ENCODE measurements around the gene RALGDS. TPM values are rescaled to one million over a fixed set of nuclear protein-coding genes. Genes with fewer than 3 reads are reported as not detected.

RALGDS gene
- total and polyA plus RNA-seq, 9 of the 15 experiments (the other 6 are each of a cell fraction or from before 2014, with no cell fraction given) = 0.75 to 43.3 (median 27.1) TPM

DNA sequence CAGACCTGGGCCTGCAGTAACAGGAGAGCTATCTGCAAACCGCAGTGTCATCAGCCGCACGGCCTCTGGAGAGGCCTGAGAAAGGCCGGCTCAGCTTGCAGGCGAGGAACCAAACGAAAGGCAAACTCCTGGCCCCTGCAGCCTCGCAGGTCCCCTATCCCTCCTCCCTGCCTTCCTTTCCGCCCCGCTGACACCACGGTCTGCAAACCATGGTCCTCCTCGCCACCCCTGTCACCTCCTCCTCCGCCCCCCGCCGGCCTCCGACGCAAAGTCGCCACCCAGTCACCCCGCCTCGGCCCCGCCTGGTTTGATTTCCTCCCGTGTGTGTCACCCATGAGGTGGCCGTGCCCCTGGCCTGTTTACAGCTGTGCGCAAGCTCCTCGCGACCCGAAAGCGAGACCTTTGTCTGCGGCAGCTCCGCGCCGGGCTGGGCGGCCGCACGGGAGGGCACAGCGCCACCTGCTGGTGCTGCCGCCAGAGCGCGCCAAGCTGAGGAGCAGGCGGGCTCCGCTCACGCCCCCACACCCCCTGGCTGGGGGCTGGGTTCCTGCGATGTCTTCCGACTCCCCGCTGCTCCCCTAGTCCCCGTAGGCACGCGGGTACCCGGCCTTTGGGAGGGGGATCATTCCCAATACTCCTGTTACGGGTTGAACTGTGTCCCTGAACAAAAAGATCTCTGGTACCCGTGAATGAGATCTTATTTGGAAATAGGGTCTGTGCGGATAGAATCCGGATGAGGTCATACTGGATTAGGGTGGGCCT, 23.3 kb upstream of the RALGDS start (continued):
- TF ChIP-seq, protein P1, sequence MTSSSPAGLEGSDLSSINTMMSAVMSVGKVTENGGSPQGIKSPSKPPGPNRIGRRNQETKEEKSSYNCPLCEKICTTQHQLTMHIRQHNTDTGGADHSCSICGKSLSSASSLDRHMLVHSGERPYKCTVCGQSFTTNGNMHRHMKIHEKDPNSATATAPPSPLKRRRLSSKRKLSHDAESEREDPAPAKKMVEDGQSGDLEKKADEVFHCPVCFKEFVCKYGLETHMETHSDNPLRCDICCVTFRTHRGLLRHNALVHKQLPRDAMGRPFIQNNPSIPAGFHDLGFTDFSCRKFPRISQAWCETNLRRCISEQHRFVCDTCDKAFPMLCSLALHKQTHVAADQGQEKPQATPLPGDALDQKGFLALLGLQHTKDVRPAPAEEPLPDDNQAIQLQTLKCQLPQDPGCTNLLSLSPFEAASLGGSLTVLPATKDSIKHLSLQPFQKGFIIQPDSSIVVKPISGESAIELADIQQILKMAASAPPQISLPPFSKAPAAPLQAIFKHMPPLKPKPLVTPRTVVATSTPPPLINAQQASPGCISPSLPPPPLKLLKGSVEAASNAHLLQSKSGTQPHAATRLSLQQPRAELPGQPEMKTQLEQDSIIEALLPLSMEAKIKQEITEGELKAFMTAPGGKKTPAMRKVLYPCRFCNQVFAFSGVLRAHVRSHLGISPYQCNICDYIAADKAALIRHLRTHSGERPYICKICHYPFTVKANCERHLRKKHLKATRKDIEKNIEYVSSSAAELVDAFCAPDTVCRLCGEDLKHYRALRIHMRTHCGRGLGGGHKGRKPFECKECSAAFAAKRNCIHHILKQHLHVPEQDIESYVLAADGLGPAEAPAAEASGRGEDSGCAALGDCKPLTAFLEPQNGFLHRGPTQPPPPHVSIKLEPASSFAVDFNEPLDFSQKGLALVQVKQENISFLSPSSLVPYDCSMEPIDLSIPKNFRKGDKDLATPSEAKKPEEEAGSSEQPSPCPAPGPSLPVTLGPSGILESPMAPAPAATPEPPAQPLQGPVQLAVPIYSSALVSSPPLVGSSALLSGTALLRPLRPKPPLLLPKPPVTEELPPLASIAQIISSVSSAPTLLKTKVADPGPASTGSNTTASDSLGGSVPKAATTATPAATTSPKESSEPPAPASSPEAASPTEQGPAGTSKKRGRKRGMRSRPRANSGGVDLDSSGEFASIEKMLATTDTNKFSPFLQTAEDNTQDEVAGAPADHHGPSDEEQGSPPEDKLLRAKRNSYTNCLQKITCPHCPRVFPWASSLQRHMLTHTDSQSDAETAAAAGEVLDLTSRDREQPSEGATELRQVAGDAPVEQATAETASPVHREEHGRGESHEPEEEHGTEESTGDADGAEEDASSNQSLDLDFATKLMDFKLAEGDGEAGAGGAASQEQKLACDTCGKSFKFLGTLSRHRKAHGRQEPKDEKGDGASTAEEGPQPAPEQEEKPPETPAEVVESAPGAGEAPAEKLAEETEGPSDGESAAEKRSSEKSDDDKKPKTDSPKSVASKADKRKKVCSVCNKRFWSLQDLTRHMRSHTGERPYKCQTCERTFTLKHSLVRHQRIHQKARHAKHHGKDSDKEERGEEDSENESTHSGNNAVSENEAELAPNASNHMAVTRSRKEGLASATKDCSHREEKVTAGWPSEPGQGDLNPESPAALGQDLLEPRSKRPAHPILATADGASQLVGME (CRISPR knock-in tag; IDR thresholded peaks at IDR 0.05) = 0 out of 2 replicates have a peak, but pooled peaks have one; percentile 41
- TF ChIP-seq NONO (IDR thresholded peaks at IDR 0.05; ENCODE audit: low read depth in 2 of 2, low read length in 1 of 2) (peak in 1 of 2 experiments; percentile 77; a peak in 1 of 4 replicates), ZNF232 (CRISPR knock-in tag; IDR thresholded peaks at IDR 0.05) (no peak)
- TF ChIP-seq, protein P2, sequence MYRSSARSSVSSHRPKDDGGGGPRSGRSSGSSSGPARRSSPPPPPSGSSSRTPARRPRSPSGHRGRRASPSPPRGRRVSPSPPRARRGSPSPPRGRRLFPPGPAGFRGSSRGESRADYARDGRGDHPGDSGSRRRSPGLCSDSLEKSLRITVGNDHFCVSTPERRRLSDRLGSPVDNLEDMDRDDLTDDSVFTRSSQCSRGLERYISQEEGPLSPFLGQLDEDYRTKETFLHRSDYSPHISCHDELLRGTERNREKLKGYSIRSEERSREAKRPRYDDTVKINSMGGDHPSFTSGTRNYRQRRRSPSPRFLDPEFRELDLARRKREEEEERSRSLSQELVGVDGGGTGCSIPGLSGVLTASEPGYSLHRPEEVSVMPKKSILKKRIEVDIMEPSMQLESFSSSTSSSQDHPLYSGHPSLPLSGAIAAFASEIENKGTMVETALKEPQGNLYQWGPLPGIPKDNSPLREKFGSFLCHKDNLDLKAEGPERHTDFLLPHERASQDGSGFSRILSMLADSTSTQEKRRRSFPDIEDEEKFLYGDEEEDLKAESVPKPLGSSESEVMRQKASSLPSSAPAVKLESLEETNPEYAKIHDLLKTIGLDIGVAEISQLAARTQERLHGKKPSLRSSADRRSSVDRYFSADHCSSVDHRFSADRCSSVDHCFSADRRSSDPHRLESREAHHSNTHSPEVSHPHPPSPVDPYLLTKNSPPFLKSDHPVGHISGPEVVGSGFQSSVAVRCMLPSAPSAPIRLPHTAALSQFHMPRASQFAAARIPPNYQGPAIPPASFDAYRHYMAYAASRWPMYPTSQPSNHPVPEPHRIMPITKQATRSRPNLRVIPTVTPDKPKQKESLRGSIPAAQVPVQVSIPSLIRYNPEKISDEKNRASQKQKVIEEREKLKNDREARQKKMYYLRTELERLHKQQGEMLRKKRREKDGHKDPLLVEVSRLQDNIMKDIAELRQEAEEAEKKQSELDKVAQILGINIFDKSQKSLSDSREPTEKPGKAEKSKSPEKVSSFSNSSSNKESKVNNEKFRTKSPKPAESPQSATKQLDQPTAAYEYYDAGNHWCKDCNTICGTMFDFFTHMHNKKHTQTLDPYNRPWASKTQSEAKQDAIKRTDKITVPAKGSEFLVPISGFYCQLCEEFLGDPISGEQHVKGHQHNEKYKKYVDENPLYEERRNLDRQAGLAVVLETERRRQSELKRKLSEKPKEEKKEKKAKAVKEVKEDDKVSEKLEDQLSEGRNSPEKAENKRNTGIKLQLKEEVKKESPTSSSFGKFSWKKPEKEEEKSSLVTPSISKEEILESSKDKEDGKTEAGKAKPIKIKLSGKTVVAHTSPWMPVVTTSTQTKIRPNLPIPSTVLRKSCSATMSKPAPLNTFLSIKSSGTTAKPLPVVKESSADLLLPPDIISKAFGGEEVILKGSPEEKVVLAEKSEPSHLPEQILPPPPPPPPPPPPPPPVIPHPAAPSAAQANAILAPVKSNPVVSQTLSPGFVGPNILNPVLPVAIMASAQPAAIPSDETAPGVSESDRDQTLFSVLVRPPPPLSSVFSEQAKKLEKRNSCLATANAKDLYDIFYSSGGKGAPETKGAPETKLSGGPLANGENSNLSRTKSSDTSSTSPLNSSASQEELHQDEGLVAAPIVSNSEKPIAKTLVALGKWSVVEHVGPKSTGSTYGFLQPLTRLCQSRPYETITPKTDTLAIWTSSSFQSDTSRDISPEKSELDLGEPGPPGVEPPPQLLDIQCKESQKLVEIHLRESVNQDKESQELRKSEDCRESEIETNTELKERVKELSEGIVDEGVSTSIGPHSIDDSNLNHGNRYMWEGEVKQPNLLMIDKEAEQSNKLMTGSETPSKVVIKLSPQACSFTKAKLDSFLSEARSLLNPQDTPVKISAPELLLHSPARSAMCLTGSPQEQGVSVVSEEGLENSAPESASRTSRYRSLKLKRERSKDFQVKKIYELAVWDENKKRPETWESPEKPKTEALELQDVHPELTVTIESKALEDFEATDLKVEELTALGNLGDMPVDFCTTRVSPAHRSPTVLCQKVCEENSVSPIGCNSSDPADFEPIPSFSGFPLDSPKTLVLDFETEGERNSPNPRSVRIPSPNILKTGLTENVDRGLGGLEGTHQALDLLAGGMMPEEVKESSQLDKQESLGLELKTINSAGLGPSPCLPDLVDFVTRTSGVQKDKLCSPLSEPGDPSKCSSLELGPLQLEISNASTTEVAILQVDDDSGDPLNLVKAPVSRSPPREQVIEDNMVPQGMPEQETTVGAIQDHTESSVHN (IDR thresholded peaks at IDR 0.05; ENCODE audit: borderline replicate concordance in 1 of 2, low read depth in 1 of 2) = no peak
- TF ChIP-seq, protein P3, sequence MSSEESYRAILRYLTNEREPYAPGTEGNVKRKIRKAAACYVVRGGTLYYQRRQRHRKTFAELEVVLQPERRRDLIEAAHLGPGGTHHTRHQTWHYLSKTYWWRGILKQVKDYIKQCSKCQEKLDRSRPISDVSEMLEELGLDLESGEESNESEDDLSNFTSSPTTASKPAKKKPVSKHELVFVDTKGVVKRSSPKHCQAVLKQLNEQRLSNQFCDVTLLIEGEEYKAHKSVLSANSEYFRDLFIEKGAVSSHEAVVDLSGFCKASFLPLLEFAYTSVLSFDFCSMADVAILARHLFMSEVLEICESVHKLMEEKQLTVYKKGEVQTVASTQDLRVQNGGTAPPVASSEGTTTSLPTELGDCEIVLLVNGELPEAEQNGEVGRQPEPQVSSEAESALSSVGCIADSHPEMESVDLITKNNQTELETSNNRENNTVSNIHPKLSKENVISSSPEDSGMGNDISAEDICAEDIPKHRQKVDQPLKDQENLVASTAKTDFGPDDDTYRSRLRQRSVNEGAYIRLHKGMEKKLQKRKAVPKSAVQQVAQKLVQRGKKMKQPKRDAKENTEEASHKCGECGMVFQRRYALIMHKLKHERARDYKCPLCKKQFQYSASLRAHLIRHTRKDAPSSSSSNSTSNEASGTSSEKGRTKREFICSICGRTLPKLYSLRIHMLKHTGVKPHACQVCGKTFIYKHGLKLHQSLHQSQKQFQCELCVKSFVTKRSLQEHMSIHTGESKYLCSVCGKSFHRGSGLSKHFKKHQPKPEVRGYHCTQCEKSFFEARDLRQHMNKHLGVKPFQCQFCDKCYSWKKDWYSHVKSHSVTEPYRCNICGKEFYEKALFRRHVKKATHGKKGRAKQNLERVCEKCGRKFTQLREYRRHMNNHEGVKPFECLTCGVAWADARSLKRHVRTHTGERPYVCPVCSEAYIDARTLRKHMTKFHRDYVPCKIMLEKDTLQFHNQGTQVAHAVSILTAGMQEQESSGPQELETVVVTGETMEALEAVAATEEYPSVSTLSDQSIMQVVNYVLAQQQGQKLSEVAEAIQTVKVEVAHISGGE (CRISPR knock-in tag; IDR thresholded peaks at IDR 0.05) = 0 out of 6 replicates have a peak, but pooled peaks of 1 of the 3 experiments have one; percentile 35
